Neuronal stem cell (in vitro differentiated cells): ENCODE data around the gene AIPL1.

Source experiments
- DNase-seq: peaks from one replicate; pipeline ENCODE4 v3.0.0-alpha.2; 2013; ENCODE audit warnings: low spot score
- H2AFZ ChIP-seq: one replicate; pipeline ENCODE4 v1.6.1; 2013; ENCODE audit warnings: mild to moderate bottlenecking, low read length, inconsistent platforms
- H2AK5ac ChIP-seq: 2 replicates; pipeline ENCODE4 v1.6.1; 2013; ENCODE audit warnings: low read depth, mild to moderate bottlenecking, inconsistent platforms, low read length, moderate library complexity, mixed read lengths
- H2BK120ac ChIP-seq: 2 replicates; pipeline ENCODE4 v1.6.1; 2013; ENCODE audit warnings: low read depth, mild to moderate bottlenecking, inconsistent platforms, low read length, moderate library complexity, mixed read lengths
- H2BK12ac ChIP-seq: one replicate; pipeline ENCODE4 v1.6.1; 2013; ENCODE audit warnings: low read length, inconsistent platforms
- H2BK15ac ChIP-seq: 2 replicates; pipeline ENCODE4 v1.6.1; 2013; ENCODE audit warnings: mild to moderate bottlenecking, low read length, inconsistent platforms, mixed read lengths
- H2BK5ac ChIP-seq: one replicate; pipeline ENCODE4 v1.6.1; 2013; ENCODE audit warnings: inconsistent platforms, mild to moderate bottlenecking, low read length, moderate library complexity
- H3K14ac ChIP-seq: one replicate; pipeline ENCODE4 v1.6.1; 2013; ENCODE audit warnings: low read length, inconsistent platforms
- H3K18ac ChIP-seq: 2 replicates; pipeline ENCODE4 v1.6.1; 2013; ENCODE audit warnings: low read length, inconsistent platforms
- H3K23ac ChIP-seq: 2 replicates; pipeline ENCODE4 v1.6.1; 2013; ENCODE audit warnings: low read depth, mild to moderate bottlenecking, mixed read lengths, low read length, inconsistent platforms; ENCODE audit not compliant: poor library complexity
- H3K27ac ChIP-seq: replicated peaks from 3 replicates; pipeline ENCODE4 v1.5.1; 2013; ENCODE audit warnings: low read length, inconsistent platforms
- H3K27me3 ChIP-seq, 3 experiments: 2 replicates each; pipeline ENCODE4 v1.6.1; 2013; ENCODE audit warnings: low read length in 3 of 3, mild to moderate bottlenecking in 2 of 3, inconsistent platforms in 1 of 3, low read depth in 1 of 3, mixed read lengths in 1 of 3, moderate library complexity in 1 of 3; ENCODE audit not compliant: control insufficient read depth in 3 of 3, insufficient read depth in 3 of 3
- H3K36me3 ChIP-seq, 2 donors: replicated peaks in 1 of 2; 2 replicates each; pipeline ENCODE4 v1.6.1; 2013; ENCODE audit warnings: low read length in 2 of 2; ENCODE audit not compliant: control insufficient read depth in 2 of 2, insufficient read depth in 2 of 2
- H3K4ac ChIP-seq: 2 replicates; pipeline ENCODE4 v1.6.1; 2013; ENCODE audit warnings: inconsistent platforms, mild to moderate bottlenecking, low read length, moderate library complexity
- H3K4me1 ChIP-seq, 2 donors: 1 replicate in 1 of 2; 2 replicates in 1 of 2; pipeline ENCODE4 v1.6.1; 2013; ENCODE audit warnings: low read length in 2 of 2, low read depth in 1 of 2; ENCODE audit not compliant: control insufficient read depth in 2 of 2, insufficient read depth in 1 of 2
- H3K4me2 ChIP-seq: one replicate; pipeline ENCODE4 v1.6.1; 2013; ENCODE audit warnings: mild to moderate bottlenecking, low read length, inconsistent platforms; ENCODE audit not compliant: insufficient read depth, poor library complexity, severe bottlenecking
- H3K4me3 ChIP-seq, 2 donors: 2 replicates each; pipeline ENCODE4 v1.5.1; 2013; ENCODE audit warnings: low read length in 2 of 2, mild to moderate bottlenecking in 2 of 2, inconsistent platforms in 1 of 2, moderate library complexity in 1 of 2
- H3K79me1 ChIP-seq: one replicate; pipeline ENCODE4 v1.6.1; 2013; ENCODE audit warnings: low read depth, mild to moderate bottlenecking, inconsistent platforms, low read length, moderate library complexity
- H3K9ac ChIP-seq: one replicate; pipeline ENCODE4 v1.6.1; 2013; ENCODE audit warnings: mild to moderate bottlenecking, low read depth, low read length, inconsistent platforms; ENCODE audit not compliant: poor library complexity
- H3K9me3 ChIP-seq, 2 donors: replicated peaks in 1 of 2; 2 replicates each; pipeline versions ENCODE3 to v1.6.1; 2013; ENCODE audit warnings: low read length in 2 of 2, mild to moderate bottlenecking in 2 of 2, inconsistent platforms in 1 of 2, low read depth in 1 of 2, mixed read lengths in 1 of 2, moderate library complexity in 1 of 2; ENCODE audit not compliant: control insufficient read depth in 2 of 2, insufficient read depth in 1 of 2
- H4K8ac ChIP-seq: one replicate; pipeline ENCODE4 v1.6.1; 2013; ENCODE audit warnings: low read depth, mild to moderate bottlenecking, inconsistent platforms, low read length, moderate library complexity
- H4K91ac ChIP-seq: one replicate; pipeline ENCODE4 v1.6.1; 2013; ENCODE audit warnings: low read length, low read depth, mild to moderate bottlenecking, inconsistent platforms; ENCODE audit not compliant: poor library complexity
- WGBS, 2 donors: extraction: QIAGEN DNeasy Blood & Tissue Kit; methylation state at CpG; one replicate each; pipeline ENCODE4 v1.1.7; 2013; ENCODE audit warnings: missing lambda C conversion rate in 2 of 2, mixed read lengths in 1 of 2; ENCODE audit not compliant: insufficient read length in 2 of 2, insufficient replicate concordance in 1 of 2; ENCODE audit errors: extremely low coverage in 2 of 2; 5-methylcytosine and 5-hydroxymethylcytosine counted together

AIPL1 gene

GRCh38 chr17:6474376-6474775, 39.5 kb upstream of the AIPL1 start:
- Histone ChIP-seq H4K91ac (peak overlapping the region; percentile 97), H2BK5ac (peak overlapping the region; percentile 79), H3K4me2 (no peak overlapping the region), H2BK12ac (peak overlapping the region; percentile 97), H2BK120ac (peak overlapping the region; percentile 93), H3K4ac (no peak overlapping the region), H3K79me1 (no peaks in the 10 kb centered on the region), H3K9ac (peak overlapping the region; percentile 73), H3K27me3 (peaks cover 0 to 2% (median 0%) of the 10 kb centered on the region in 3 experiments), H4K8ac (peak overlapping the region; percentile 45), H3K4me1 (peaks cover 11 to 41% of the 10 kb centered on the region in 2 donors), H3K18ac (peak overlapping the region; percentile 66), H3K27ac (no peak overlapping the region), H3K23ac (peak overlapping the region; percentile 66), H3K36me3 (no peaks in the 10 kb centered on the region), H2BK15ac (peak overlapping the region; percentile 95), H2AK5ac (peak overlapping the region; percentile 94), H3K4me3 (no peak overlapping the region), H3K14ac (peak overlapping the region; percentile 84), H3K9me3 (no peaks in the 10 kb centered on the region), H2AFZ (no peak overlapping the region)
- DNase-seq = no peak
- no CpG with 5 or more reads among the region's 22 CpGs for WGBS, 2 donors

GRCh38 chr17:6473128-6473767, 38.3 kb upstream of the AIPL1 start:
- Histone ChIP-seq H3K36me3 (no peaks in the 10 kb centered on the region), H2BK120ac (peak overlapping the region; percentile 58), H3K4me2 (no peak overlapping the region), H3K14ac (no peak overlapping the region), H4K8ac (no peak overlapping the region), H3K9ac (no peak overlapping the region), H3K79me1 (no peaks in the 10 kb centered on the region), H3K9me3 (no peaks in the 10 kb centered on the region), H3K4ac (no peak overlapping the region), H4K91ac (no peak overlapping the region), H3K4me1 (peaks cover 11 to 36% of the 10 kb centered on the region in 2 donors), H2BK12ac (no peak overlapping the region), H3K23ac (peak overlapping the region; percentile 6), H3K4me3 (no peak overlapping the region), H3K18ac (peak overlapping the region; percentile 90), H3K27me3 (no peaks in the 10 kb centered on the region), H2AK5ac (peak overlapping the region; percentile 99), H3K27ac (peak overlapping the region; percentile 66), H2AFZ (peak overlapping the region; percentile 85), H2BK15ac (peak overlapping the region; percentile 100), H2BK5ac (peak overlapping the region; percentile 68)
- no CpG with 5 or more reads among the region's 14 CpGs for WGBS, 2 donors
- DNase-seq = peak; percentile 75

- no peak overlapping the region for H4K8ac ChIP-seq
- peak overlapping the region; percentile 85 for H2AFZ ChIP-seq
- peak overlapping the region; percentile 56 for H3K4ac ChIP-seq
- H2AK5ac ChIP-seq = peak overlapping the region; percentile 99
- peaks cover 11 to 36% of the 10 kb centered on the region in 2 donors for H3K4me1 ChIP-seq
- H3K36me3 ChIP-seq = no peaks in the 10 kb centered on the region
- no peak overlapping the region for H3K4me2 ChIP-seq
- H3K18ac ChIP-seq = peak overlapping the region; percentile 90
- H3K9ac ChIP-seq = no peak overlapping the region
- no CpG with 5 or more reads among the region's 10 CpGs for WGBS, 2 donors
- H3K27me3 ChIP-seq = no peaks in the 10 kb centered on the region
- H3K79me1 ChIP-seq = no peaks in the 10 kb centered on the region
- peak overlapping the region; percentile 58 for H2BK120ac ChIP-seq
- H3K9me3 ChIP-seq = no peaks in the 10 kb centered on the region
- peak overlapping the region; percentile 100 for H2BK15ac ChIP-seq
- H4K91ac ChIP-seq = peak overlapping the region; percentile 13
- H3K27ac ChIP-seq = peak overlapping the region; percentile 66
- H3K4me3 ChIP-seq = no peak overlapping the region
- peak overlapping the region; percentile 99 for H2BK12ac ChIP-seq
- H3K14ac ChIP-seq = peak overlapping the region; percentile 61
- peak overlapping the region; percentile 68 for H2BK5ac ChIP-seq
- H3K23ac ChIP-seq = no peak overlapping the region
- no peak for DNase-seq
These were observed 37.6 kb upstream of the AIPL1 start for GRCh38 chr17:6472517-6472916.

GRCh38 chr17:6471531-6472465, 36.9 kb upstream of the AIPL1 start:
- no CpG with 5 or more reads among the region's 19 CpGs for WGBS, 2 donors
- peak; percentile 59 for DNase-seq

More at GRCh38 chr17:6471531-6472465, 36.9 kb upstream of the AIPL1 start:
- H2BK120ac ChIP-seq = peak overlapping the region; percentile 68
- peak overlapping the region; percentile 100 for H2BK15ac ChIP-seq
- H3K9me3 ChIP-seq = peaks cover 0 to 5% of the 10 kb centered on the region in 2 donors
- no peak overlapping the region for H4K8ac ChIP-seq
- peak overlapping the region; percentile 61 for H3K14ac ChIP-seq
- H4K91ac ChIP-seq = peak overlapping the region; percentile 97
- H2BK5ac ChIP-seq = peak overlapping the region; percentile 91
- peak overlapping the region; percentile 99 for H2AK5ac ChIP-seq
- H3K36me3 ChIP-seq = no peaks in the 10 kb centered on the region
- H3K18ac ChIP-seq = peak overlapping the region; percentile 98
- peak overlapping the region; percentile 24 for H3K9ac ChIP-seq
- no peak overlapping the region for H2AFZ ChIP-seq
- H3K4me1 ChIP-seq = peaks cover 11 to 36% of the 10 kb centered on the region in 2 donors
- H3K23ac ChIP-seq = peak overlapping the region; percentile 62
- H3K27me3 ChIP-seq = no peaks in the 10 kb centered on the region
- H3K4ac ChIP-seq = peak overlapping the region; percentile 60
- H3K79me1 ChIP-seq = no peaks in the 10 kb centered on the region
- no peak overlapping the region for H3K4me3 ChIP-seq
- no peak overlapping the region for H3K4me2 ChIP-seq
- peak overlapping the region; percentile 99 for H2BK12ac ChIP-seq
- H3K27ac ChIP-seq = peak overlapping the region; percentile 69
